Measurements from ENCODE around the gene PIGZ. TPM values are rescaled to one million over a fixed set of nuclear protein-coding genes. Genes with fewer than 3 reads are reported as not detected.

PIGZ gene
- total RNA-seq: 2.8 TPM
- long read RNA-seq, partial matches to known transcripts: 0 of 2 reads
- long read RNA-seq, other reads (novel, unspliced or antisense): 0 of 2 reads

- DNase-seq (ENCODE audit: missing footprints) (no peak), ATAC-seq (peak; percentile 86)
- intact Hi-C loops (cut with DNase I): no loop called here
These were observed at the start of gene PIGZ for GRCh38 chr3:196968233-196969133. Gene PIGZ (minus strand): TSS chr3:196968833. CDS start chr3:196952031, 16,802 bp downstream.

GRCh38 chr3:197017003-197017402 is 48.4 kb upstream of the PIGZ start:
- intact Hi-C loops (cut with DNase I): no loop called here
- ATAC-seq (no peak), DNase-seq (ENCODE audit: missing footprints) (no peak)

GRCh38 chr3:197015790-197016736 is 47.4 kb upstream of the PIGZ start:
- no peak for DNase-seq (ENCODE audit: missing footprints)
- intact Hi-C loops (cut with DNase I): no loop called here

GRCh38 chr3:197014942-197015575 is 46.4 kb upstream of the PIGZ start:
- no peak for DNase-seq (ENCODE audit: missing footprints)
- intact Hi-C loops (cut with DNase I): no loop called here
- ATAC-seq: no peak

More at GRCh38 chr3:197015790-197016736, 47.4 kb upstream of the PIGZ start:
- ATAC-seq: no peak

- ATAC-seq (no peak), DNase-seq (ENCODE audit: missing footprints) (no peak)
- intact Hi-C loops (cut with DNase I): no loop called here
These were observed 45.4 kb upstream of the PIGZ start for GRCh38 chr3:197014024-197014423.

GRCh38 chr3:197012540-197012883 is 43.9 kb upstream of the PIGZ start:
- DNase-seq (ENCODE audit: missing footprints) (no peak), ATAC-seq (no peak)
- intact Hi-C loops (cut with DNase I): no loop called here

- no peak for ATAC-seq
- DNase-seq (ENCODE audit: missing footprints): no peak
- intact Hi-C loops (cut with DNase I): no loop called here
These were observed 43.3 kb upstream of the PIGZ start for GRCh38 chr3:197011780-197012539.

GRCh38 chr3:197010556-197011351 is 42.1 kb upstream of the PIGZ start:
- DNase-seq (ENCODE audit: missing footprints) (no peak), ATAC-seq (no peak)
- intact Hi-C loops (cut with DNase I): no loop called here

GRCh38 chr3:197009532-197010019 is 40.9 kb upstream of the PIGZ start:
- ATAC-seq (no peak), DNase-seq (ENCODE audit: missing footprints) (no peak)
- intact Hi-C loops (cut with DNase I): loop anchor here (10.0 kb wide), 1 partner anchor 495 kb away; no protein-coding TSS in a partner anchor

- ATAC-seq: no peak
- no peak for DNase-seq (ENCODE audit: missing footprints)
- intact Hi-C loops (cut with DNase I): loop anchor here (10.0 kb wide), 1 partner anchor 496 kb away; no protein-coding TSS in a partner anchor
These were observed 40.0 kb upstream of the PIGZ start for GRCh38 chr3:197008436-197009209.

GRCh38 chr3:197007953-197008352 is 39.3 kb upstream of the PIGZ start:
- intact Hi-C loops (cut with DNase I): loop anchor here (10.0 kb wide), 1 partner anchor 497 kb away; no protein-coding TSS in a partner anchor
- DNase-seq (ENCODE audit: missing footprints) (no peak), ATAC-seq (no peak)

- DNase-seq (ENCODE audit: missing footprints): no peak
These were observed 38.8 kb upstream of the PIGZ start for GRCh38 chr3:197007296-197007940.

GRCh38 chr3:197006860-197007259 is 38.2 kb upstream of the PIGZ start:
- ATAC-seq: no peak
- intact Hi-C loops (cut with DNase I): loop anchor here (10.0 kb wide), 1 partner anchor 498 kb away; no protein-coding TSS in a partner anchor
- DNase-seq (ENCODE audit: missing footprints): no peak

More at GRCh38 chr3:197007296-197007940, 38.8 kb upstream of the PIGZ start:
- intact Hi-C loops (cut with DNase I): loop anchor here (10.0 kb wide), 1 partner anchor 497 kb away; no protein-coding TSS in a partner anchor
- ATAC-seq: no peak

GRCh38 chr3:197006446-197006845 is 37.8 kb upstream of the PIGZ start:
- no peak for ATAC-seq
- no peak for DNase-seq (ENCODE audit: missing footprints)
- intact Hi-C loops (cut with DNase I): loop anchor here (10.0 kb wide), 1 partner anchor 498 kb away; no protein-coding TSS in a partner anchor
